HG02884 (cell line): ENCODE measurements around the gene KHK.
A peak's percentile ranks its signal among the peaks of the same experiment; 100 is the strongest.

Experiments used
- ATAC-seq: cut with Tn5 transposase; IDR thresholded peaks from one replicate; pipeline ENCODE4 v1.9.1; 2021; ENCODE audit warnings: mild to moderate bottlenecking, moderate library complexity; ENCODE audit not compliant: unreplicated experiment

Gene KHK

GRCh38 chr2:27080603-27080936, 6.0 kb upstream of the KHK start:
- no peak for ATAC-seq

GRCh38 chr2:27081984-27082772, 4.4 kb upstream of the KHK start:
- ATAC-seq, result no peak

DNA sequence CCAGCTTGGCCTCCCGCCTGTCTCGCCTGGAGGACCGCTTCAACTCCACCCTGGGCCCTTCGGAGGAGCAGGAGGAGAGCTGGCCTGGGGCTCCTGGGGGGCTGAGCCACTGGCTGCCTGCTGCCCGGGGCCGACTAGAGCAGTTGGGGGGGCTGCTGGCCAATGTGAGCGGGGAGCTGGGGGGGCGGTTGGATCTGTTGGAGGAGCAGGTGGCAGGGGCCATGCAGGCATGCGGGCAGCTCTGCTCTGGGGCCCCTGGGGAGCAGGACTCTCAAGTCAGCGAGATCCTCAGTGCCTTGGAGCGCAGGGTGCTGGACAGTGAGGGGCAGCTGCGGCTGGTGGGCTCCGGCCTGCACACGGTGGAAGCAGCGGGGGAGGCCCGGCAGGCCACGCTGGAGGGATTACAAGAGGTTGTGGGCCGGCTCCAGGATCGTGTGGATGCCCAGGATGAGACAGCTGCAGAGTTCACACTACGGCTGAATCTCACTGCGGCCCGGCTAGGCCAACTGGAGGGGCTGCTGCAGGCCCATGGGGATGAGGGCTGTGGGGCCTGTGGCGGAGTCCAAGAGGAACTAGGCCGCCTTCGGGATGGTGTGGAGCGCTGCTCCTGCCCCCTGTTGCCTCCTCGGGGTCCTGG, 3.7 kb upstream of the KHK start:
- no peak for ATAC-seq

- ATAC-seq, result no peak
These were observed 2.9 kb upstream of the KHK start for GRCh38 chr2:27083410-27084296.

DNA sequence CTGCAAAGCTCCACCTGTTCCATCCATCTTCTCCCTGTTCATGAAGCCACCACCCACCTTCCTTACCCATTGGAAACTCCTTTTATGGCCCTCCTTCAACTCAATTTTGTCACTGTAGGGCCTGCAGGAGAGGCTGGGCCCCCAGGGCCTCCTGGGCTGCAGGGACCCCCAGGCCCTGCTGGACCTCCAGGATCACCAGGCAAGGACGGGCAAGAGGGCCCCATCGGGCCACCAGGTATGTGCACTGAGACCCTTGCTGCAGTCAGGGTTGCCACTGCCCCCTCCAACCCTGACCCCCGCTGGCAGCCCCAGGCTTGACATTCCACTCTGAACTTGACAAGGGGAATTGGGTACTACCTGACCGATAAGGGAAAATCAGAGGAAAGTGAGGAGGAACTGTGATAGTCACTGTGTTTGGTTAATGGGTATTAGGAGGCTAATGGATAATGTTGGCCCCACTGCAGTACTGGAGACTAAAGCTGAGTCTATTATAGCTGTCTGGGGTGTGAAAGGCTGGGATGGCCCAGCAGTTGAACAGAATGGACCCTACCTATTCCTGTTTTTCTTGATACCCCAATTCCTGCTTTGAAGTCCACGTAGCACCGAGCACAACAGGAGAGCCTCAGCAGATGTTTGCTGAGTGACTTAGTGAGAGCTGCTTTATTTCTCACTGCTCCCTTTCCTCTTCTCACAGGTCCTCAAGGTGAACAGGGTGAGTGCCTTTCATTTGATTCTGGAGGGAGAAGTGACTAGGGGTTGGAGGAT, 2.1 kb upstream of the KHK start:
- no peak for ATAC-seq

DNA sequence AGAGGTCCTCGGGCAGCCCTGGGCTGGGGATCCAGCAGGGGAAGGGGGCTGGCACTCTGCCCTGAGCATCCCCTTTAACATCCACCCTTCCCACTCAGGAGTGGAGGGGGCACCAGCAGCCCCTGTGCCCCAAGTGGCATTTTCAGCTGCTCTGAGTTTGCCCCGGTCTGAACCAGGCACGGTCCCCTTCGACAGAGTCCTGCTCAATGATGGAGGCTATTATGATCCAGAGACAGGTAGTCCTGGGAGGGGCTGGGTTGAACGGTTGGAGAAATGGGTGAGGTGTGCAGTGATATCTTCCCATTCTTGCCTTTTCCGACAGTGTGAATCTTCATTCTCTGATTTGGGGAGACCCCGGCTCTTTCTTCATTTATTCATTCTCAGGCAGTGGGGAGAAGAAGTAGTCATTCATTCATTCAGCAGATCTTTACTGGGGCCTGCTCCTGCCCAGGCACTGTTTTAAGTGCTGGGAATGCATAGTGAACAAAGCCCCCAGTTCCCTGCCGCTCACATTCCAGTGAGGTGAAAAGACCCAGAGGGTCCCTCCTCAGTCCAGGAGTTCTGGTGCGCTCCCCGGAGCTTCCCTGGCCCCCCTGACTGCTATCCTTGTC, 1.4 kb upstream of the KHK start:
- no peak for ATAC-seq

- no peak for ATAC-seq
These were observed 891 bp upstream of the KHK start for GRCh38 chr2:27085673-27086089.

DNA sequence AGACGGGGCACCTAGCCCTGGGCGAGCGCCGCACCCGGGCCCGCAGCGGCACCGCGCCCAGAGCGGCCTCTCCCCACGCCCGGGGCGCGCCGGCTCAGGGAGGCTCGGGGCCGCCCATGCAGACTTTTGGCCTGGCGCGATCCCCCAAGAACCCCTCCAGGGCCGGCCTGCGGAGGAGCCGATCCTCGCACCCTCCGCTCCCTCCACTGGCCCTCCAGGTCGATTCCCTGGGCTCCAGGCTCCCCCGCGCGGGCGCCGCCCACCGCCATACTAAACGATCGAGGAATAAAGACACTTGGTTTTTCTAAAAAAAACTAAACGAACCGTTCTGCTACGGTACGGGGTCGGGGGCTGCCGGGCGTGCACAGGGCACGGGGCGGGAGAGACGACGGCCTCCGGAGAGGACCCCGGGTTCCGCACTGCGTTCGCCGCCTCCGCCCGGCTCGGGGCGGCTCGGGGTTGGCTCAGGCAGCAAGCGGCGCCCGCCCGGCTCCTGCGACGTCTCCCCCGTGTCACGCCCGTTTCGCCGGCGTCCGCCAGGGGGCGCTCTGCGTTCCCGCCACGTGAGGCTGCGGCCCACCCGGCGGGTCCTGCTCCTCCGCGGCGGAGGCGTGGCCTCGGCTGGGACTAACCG, 365 bp upstream of the KHK start:
- ATAC-seq, result peak; percentile 72

DNA sequence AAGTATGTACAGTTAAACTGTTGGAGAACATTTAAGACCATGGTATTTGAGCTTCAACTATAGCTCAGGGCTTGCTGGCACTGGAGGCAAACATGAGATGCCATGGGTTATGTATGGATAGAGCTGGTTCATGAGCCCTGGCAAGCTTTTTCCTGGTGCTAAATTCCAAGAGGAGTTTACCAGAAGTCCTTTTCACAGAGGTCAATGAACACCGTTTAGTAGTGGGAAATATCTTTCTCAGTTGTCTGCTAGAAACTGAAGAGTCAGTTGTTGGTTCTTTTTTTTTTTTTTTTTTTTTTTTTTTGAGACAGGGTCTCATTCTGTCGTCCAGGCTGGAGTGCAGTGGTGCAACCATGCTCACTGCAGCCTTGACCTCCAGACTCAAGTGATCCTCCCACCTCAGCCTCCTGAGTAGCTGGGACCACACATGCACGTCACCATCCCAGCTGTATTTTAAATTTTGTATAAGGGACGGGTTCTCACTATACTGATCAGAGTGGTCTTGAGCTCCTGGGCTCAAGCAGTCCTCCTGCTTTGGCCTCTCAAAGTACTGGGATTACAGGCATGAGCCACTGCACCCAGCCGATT, 1.3 kb downstream of the KHK start:
- no peak for ATAC-seq

- no peak for ATAC-seq
These were observed 2.1 kb downstream of the KHK start for GRCh38 chr2:27088634-27089033.

DNA sequence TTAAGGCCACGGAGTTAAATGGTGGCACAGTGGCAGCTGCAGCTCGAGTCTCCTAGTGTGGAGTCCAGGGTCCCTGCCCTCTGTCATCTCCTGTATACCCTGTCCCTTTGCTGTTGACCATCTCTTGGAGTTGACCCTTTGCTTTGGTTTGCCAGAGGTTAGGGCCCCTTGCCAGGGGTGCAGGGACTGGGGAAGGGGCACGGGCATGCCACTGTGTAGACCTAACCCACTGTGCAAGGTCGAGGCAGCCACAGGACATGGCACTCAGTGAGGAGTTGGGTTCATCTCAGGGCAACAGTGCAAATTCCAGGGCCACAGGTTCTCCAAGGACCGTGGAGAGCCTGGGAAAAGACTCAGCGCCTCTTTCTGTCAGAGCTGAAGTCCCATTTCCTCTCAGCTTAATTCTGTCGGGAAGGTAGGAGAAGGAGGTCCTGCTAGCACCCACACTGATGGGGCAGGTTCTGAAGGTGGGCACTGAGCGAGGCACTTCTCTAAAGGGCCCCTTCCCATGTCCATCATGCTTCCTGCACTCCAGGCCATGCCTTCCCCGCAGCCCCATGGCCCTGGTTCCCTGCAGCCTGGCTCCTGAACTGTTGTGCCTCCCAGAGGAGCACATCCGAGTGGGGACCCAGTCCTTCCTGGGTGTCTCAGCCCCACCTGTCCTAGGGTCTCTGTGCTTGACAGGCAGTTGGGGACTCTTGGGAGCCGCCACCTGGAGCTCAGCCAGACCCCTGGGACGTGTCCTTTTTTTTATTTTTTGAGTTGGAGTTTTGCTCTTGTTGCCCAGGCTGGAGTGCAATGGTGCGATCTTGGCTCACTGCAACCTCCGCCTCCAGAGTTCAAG, 2.8 kb downstream of the KHK start:
- no peak for ATAC-seq

DNA sequence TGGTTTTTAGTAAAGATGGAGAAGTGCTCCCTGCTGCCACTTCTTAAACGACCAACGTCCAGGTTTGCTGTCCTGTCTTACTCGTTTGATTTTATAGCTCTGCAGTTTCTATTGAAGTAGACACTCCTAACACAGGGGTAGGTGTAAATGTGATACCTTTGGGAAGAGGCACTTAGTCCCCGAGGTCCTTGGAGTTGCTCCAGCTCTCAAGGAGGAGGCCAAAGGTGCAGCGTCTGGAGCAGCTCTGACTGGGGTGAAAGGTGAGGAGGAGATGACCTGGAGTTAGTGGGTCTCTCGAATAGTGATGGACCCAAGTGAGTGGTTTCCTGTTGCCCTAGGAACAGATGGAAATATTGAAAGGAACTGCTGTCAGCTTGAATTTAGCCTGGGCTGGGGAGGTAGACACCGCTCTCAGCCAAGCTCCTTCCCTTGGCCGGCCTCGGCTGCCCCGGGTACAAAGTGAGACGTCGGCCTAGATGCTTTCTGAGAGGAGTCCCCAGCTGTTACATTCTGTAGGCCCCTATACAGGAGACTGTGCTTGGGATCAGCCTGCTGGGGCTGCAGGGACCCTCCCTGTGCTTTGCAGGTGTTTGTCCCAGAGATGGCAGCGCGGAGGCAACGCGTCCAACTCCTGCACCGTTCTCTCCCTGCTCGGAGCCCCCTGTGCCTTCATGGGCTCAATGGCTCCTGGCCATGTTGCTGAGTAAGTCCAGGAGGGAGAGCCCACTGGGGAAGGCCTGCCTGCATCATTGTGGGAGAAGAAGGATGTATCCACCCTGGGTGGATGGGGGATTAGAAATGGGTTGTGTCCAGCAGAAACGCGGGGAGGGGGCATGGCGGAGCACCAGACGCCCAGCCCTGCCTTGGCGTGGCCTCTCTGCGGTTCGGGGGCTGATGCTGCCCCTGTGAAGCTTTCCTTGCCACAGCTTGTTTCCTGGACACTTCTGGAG, 5.4 kb downstream of the KHK start:
- no peak for ATAC-seq

GRCh38 chr2:27092696-27093429, 6.3 kb downstream of the KHK start:
- ATAC-seq, result no peak

DNA sequence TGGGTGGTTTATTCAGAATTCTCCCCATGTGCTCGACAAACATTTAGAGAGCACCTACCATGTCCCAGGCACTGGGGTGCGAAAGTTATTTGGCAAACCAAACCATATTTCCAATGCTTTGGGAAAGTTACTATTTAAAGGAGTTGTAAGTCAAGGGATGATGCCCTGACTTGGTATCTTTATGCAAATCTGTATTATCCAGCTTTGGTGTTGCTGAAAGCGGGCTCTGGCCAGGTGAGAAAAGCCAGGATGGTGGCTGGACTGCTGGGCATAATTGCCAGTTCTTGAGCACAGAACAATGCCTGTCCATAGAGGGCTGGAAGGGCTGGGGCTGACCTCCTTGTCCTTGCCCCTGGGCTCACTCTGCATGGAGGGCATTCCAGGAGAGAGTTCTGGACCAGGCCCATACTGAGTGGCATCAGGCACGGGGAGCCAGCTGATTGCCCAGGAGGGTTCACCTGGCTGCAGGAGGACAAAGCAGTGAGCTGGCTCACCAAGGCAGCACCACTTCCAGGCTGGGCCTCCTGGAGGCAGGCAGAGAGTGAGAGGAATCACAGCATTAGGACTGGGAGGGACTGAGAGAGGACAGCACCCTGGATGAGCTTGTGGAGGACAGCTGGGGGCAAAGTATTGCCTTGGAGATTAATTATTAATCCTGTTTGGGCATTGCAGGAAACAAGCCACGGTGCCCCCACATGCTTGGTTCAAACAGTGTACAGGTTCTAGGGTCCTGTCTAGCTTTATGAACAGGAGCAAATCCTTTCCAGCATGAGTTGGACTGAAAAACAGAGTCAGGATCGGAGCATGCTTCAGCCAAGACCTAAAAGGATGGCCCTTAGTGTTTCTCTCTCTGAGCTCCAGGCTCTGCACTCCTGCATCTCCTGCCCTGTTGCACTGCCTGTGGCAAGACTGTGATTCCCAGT, 7.1 kb downstream of the KHK start:
- no peak for ATAC-seq

DNA sequence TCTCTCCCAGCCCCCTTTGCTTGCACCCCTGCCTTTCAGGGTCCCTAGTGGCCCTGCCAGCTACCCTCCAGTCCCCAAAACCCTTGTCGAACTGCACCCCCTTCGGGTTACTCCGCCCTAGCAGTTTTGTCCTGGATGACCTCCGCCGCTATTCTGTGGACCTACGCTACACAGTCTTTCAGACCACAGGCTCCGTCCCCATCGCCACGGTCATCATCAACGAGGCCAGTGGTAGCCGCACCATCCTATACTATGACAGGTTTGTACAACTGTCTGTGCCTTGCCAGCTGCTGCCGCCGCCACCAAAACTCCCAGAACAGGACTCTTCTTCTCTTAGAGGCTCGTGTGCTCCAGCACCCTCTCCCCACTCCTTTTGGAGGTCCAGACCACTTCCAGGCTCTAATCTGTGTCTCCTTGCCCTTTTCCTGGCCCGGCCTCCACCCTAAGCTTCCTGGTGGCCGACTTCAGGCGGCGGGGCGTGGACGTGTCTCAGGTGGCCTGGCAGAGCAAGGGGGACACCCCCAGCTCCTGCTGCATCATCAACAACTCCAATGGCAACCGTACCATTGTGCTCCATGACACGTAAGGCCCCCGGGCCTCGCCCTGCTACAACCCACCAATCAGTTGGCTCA, 7.9 kb downstream of the KHK start:
- ATAC-seq, result no peak

GRCh38 chr2:27095427-27095744, 8.8 kb downstream of the KHK start:
- ATAC-seq, result no peak
